Sigmoid colon (tissue), 4 donors: Measurements from ENCODE around the gene ADCY7.

Source experiments
- EP300 ChIP-seq, 4 donors: sonication (generic); formaldehyde crosslinking; IDR thresholded peaks; one replicate each; pipeline ENCODE4 v1.6.1; 2017; ENCODE audit warnings: antibody characterized with exemption in 4 of 4
- POLR2A ChIP-seq, 2 donors: fragments of 450-650 bp; IDR thresholded peaks; one replicate each; pipeline ENCODE4 v1.6.1; 2016; ENCODE audit warnings: antibody characterized with exemption in 2 of 2, mild to moderate bottlenecking in 2 of 2, moderate library complexity in 2 of 2
- POLR2AphosphoS5 ChIP-seq, 4 donors: sonication (generic); formaldehyde crosslinking; IDR thresholded peaks; one replicate each; pipeline ENCODE4 v1.6.1; 2017; ENCODE audit warnings: antibody characterized with exemption in 4 of 4
- TF ChIP-seq, protein P1 (sequence below), 4 experiments: fragments of 450-650 bp in 3 of 4; fragments of 200-600 bp in 1 of 4; IDR thresholded peaks; one replicate each; pipeline ENCODE4 v1.5.1; 2016 to 2019; ENCODE audit warnings: antibody characterized with exemption in 4 of 4, mild to moderate bottlenecking in 3 of 4, moderate library complexity in 2 of 4

DNA sequence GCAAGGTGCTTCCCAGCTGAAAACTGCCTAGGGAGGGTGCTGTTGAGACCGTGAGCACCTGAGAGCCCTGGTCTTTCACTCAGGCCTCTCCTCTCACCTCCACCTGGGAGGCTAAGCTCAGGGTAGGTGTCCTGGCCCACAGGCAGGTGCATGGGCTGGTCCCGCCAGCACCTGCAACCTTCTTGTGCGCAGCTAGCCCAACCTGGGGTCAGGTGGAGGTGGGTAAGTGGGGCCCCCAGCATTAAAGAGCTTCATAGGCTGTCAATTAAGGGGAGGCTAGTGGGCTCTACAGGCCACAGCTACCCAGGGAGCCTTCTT, 8.7 kb downstream of the ADCY7 start:
- TF ChIP-seq, protein P1, sequence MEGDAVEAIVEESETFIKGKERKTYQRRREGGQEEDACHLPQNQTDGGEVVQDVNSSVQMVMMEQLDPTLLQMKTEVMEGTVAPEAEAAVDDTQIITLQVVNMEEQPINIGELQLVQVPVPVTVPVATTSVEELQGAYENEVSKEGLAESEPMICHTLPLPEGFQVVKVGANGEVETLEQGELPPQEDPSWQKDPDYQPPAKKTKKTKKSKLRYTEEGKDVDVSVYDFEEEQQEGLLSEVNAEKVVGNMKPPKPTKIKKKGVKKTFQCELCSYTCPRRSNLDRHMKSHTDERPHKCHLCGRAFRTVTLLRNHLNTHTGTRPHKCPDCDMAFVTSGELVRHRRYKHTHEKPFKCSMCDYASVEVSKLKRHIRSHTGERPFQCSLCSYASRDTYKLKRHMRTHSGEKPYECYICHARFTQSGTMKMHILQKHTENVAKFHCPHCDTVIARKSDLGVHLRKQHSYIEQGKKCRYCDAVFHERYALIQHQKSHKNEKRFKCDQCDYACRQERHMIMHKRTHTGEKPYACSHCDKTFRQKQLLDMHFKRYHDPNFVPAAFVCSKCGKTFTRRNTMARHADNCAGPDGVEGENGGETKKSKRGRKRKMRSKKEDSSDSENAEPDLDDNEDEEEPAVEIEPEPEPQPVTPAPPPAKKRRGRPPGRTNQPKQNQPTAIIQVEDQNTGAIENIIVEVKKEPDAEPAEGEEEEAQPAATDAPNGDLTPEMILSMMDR (IDR thresholded peaks at IDR 0.05) = no peak
- TF ChIP-seq POLR2AphosphoS5 (IDR thresholded peaks at IDR 0.05) (no peak), EP300 (IDR thresholded peaks at IDR 0.05) (no peak), POLR2A (IDR thresholded peaks at IDR 0.05) (no peak)
